Pancreas (tissue), 10 donors: ENCODE measurements around the gene INPP4B. TPM values are rescaled to one million over a fixed set of nuclear protein-coding genes. Genes with fewer than 3 reads are reported as not detected.

Experiments used
- ATAC-seq, 4 donors: fragments of 200-7000 bp; cut with Tn5 transposase; one replicate each; pipeline versions ENCODE4 v1.8.0 to v1.9.1; 2020; ENCODE audit warnings: mild to moderate bottlenecking in 4 of 4, moderate library complexity in 4 of 4
- DNase-seq, 6 donors: peaks; one replicate each; pipeline ENCODE4 v3.0.0-alpha.2; 2020
- FAIRE-seq: peaks from 2 replicates; lab custom pipeline; 2012; peaks lifted over from hg19 to GRCh38; lab: Jason Lieb, UNC
- H3K27ac ChIP-seq, 4 donors: fragments of 200-600 bp; sonication (generic); 1 replicate in 3 of 4; 2 replicates in 1 of 4; pipeline versions ENCODE4 v1.5.0 to v1.8.0; 2020
- H3K27me3 ChIP-seq, 4 donors: fragments of 200-600 bp; one replicate each; pipeline ENCODE4 v1.8.0; 2021
- H3K36me3 ChIP-seq, 3 donors: fragments of 200-600 bp; sonication (generic) in 1 of 3; one replicate each; pipeline versions ENCODE4 v1.5.0 to v1.8.0; 2020 to 2021
- H3K4me1 ChIP-seq, 3 donors: fragments of 200-600 bp; one replicate each; pipeline ENCODE4 v1.8.0; 2021
- H3K4me3 ChIP-seq, 4 donors: fragments of 200-600 bp; sonication (generic) in 2 of 4; one replicate each; pipeline versions ENCODE4 v1.5.0 to v1.8.0; 2020 to 2021
- H3K9me3 ChIP-seq, 4 donors: fragments of 200-600 bp; one replicate each; pipeline ENCODE4 v1.8.0; 2021
- CTCF ChIP-seq, 4 donors: fragments of 200-600 bp; sonication (generic) in 3 of 4; IDR thresholded peaks; one replicate each; pipeline versions ENCODE4 v1.5.0 to v1.8.0; 2021; ENCODE audit warnings: antibody characterized with exemption in 4 of 4
- WGBS, 2 donors: extraction: QIAGEN DNeasy Blood & Tissue Kit; methylation state at CpG; one replicate each; pipeline ENCODE4 v1.1.7; 2013; 5-methylcytosine and 5-hydroxymethylcytosine counted together
- intact Hi-C, 3 donors: fragments of 100-400 bp; cut with DNase I; formaldehyde crosslinking; loops; one replicate each; pipeline versions ENCODE4 v1.11.1 to v1.14.2; 2022
- polyA plus RNA-seq, 2 donors: library from polyadenylated mRNA; stranded (reverse); fragments of 200-250 nt; gene quantifications; one replicate each; pipeline ENCODE4 v1.2.3, GENCODE V29; 2013
- total RNA-seq, 6 donors: library from RNA; stranded (reverse); fragmentation: NEBNext Ultra II Directional in 4 of 6; extraction: Animal tissue kit (Norgen Biotek cat#: 25700) in 4 of 6; gene quantifications; one replicate each; pipeline versions ENCODE4 v1.2.1 to v1.2.4, GENCODE V29; 2021 to 2023
- donor health status: healthy with polysubstance abuse.
- donor health status: DM: no; HTN: no; CAD: no; lungs with moderate emphysema.
- donor health status: DM: no; HTN: no; CAD: no.
- donor health status: control.
- donor health status: control.
- donor health status: Bipolar disorder and iron deficiency.
- donor health status: DM: yes; HTN: yes; CAD: no.
- donor health status: DM: no; HTN: no; CAD: no.
- donor health status: DM: no; HTN: no; CAD: no.
- donor health status: DM: yes; HTN: yes; CAD: no.

INPP4B gene
- total and polyA plus RNA-seq, 8 donors: 1.2 to 12.9 (median 5.5) TPM

GRCh38 chr4:142041788-142042187 lies 804.3 kb downstream of the INPP4B start:
- intact Hi-C loops: no loop called here
- ATAC-seq: no peak
- TF ChIP-seq CTCF (IDR thresholded peaks at IDR 0.05): no peak
- no peak overlapping the region for H3K4me3 ChIP-seq
- H3K27ac ChIP-seq: no peak overlapping the region
- DNase-seq: no peak
- 96 to 97% methylated on average over 1 of the region's 1 CpG for WGBS, 2 donors
- H3K9me3 ChIP-seq: no peaks in the 10 kb centered on the region
- FAIRE-seq: no peak
- H3K4me1 ChIP-seq: peaks cover 0 to 9% (median 0%) of the 10 kb centered on the region in 3 donors
- H3K36me3 ChIP-seq: no peaks in the 10 kb centered on the region
- no peaks in the 10 kb centered on the region for H3K27me3 ChIP-seq

DNA sequence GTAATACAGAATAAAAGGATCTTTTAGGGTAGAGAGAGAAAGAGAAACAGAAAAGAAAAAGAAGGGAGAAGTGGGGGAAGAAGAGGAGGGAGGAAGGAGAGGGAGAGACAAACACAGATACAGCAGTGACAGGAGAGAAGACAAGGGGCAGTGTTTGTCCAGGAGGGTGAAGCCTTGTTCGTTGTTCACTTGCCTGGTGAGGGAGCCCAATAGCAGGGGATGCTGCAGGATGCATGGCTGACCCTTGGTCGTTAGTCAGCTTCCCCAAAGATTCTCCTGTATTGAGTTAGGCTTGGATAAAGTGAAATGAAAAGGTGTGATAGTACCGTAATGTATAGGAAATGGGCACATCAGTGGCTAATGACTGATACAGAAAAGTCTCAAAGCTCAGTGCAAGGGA lies 806.1 kb downstream of the INPP4B start:
- Histone ChIP-seq H3K4me3 (no peak overlapping the region), H3K27me3 (no peaks in the 10 kb centered on the region), H3K36me3 (no peaks in the 10 kb centered on the region), H3K27ac (no peak overlapping the region), H3K9me3 (no peaks in the 10 kb centered on the region), H3K4me1 (peaks cover 0 to 9% (median 0%) of the 10 kb centered on the region in 3 donors)
- WGBS, 2 donors: 83 to 85% methylated on average over 3 of the region's 3 CpGs
- FAIRE-seq (no peak), ATAC-seq (no peak), DNase-seq (no peak)
- TF ChIP-seq CTCF (IDR thresholded peaks at IDR 0.05): no peak
- intact Hi-C loops: no loop called here

DNA sequence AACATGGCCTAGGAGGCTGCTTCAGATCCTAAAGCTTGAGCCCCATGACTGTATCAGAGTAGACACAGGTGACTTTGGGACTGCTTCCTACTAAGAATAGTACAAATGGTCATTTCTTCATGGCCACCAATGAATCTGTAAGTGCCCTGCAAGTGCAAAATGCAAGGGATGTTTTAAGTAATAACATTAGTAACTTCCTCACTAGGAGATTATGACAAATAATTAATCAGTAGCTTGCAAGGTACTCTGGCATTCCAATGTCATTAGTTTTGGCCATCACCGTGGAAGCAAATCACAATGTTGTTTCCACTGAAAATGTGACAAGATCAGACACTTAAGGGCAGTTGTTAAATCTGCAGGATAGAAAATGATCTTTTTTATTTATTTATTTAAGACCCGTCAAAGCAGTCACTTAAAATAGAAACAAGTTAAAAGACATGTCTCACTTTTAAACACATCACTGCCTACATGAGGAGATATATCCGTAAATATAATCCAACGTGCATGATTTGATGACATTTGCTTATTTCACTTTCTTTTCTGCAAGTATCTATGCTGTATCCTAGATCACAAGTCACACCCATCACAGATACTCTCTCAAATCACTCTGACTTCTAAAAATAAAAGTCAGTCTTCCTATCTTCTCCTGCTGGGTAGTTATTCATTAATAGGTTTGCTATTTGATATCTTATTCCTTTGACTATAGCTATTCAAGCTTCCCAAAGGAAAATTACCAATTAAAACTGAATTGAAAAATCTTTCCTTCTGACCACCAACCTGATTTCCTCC lies 809.1 kb downstream of the INPP4B start:
- Histone ChIP-seq H3K9me3 (no peaks in the 10 kb centered on the region), H3K4me1 (peaks cover 0 to 9% (median 0%) of the 10 kb centered on the region in 3 donors), H3K27ac (no peak overlapping the region), H3K4me3 (no peak overlapping the region), H3K36me3 (no peaks in the 10 kb centered on the region), H3K27me3 (no peaks in the 10 kb centered on the region)
- DNase-seq: no peak
- ATAC-seq: peak in 1 of 4 donors; percentile 67
- 24 to 27% methylated on average over 4 of the region's 4 CpGs for WGBS, 2 donors
- FAIRE-seq: no peak
- TF ChIP-seq CTCF (IDR thresholded peaks at IDR 0.05): no peak
- intact Hi-C loops: no loop called here

DNA sequence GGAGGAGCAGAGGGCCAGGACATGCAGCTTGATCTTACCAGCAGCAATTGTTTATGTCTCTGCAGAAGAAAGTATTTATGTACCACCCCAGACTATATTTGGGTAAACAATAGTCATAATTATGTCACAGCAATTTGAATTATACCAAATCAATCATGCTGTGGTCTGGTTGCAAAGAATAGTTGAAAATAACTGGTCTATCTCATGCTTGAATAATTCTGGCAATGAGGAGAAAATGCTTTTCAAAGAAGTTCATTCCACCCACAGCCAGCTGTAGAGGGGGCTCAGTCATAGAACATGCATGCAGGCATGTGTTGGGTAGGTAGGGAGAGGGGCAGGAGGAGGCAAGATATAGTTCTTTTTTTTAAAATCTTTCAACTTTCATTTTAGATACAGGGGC lies 810.5 kb downstream of the INPP4B start:
- H3K27me3 ChIP-seq: no peaks in the 10 kb centered on the region
- H3K4me3 ChIP-seq: no peak overlapping the region
- no peak for DNase-seq
- FAIRE-seq: no peak
- H3K4me1 ChIP-seq: peaks cover 0 to 9% (median 0%) of the 10 kb centered on the region in 3 donors
- H3K9me3 ChIP-seq: no peaks in the 10 kb centered on the region
- TF ChIP-seq CTCF (IDR thresholded peaks at IDR 0.05): no peak
- intact Hi-C loops: no loop called here
- no peak for ATAC-seq
- no peaks in the 10 kb centered on the region for H3K36me3 ChIP-seq
- H3K27ac ChIP-seq: no peak overlapping the region

DNA sequence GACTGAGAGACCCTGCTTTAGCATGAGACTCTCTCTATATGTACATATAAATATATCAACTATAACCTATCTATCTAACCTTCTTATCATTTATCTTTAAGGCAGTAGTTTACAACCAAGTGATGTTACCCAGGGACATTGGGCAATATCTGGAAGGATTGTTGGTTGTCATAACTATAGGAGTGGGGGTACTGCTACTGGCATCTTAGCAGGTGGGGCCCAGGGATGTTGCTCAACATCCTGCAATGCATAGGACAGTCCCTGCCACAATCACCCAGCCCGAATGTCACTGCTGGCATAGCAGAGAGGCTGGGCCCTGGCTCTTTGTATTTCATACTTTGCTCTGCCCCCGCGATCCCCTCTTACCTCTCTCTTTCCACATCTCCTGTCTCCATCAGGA lies 812.0 kb downstream of the INPP4B start:
- intact Hi-C loops: no loop called here
- no peak for DNase-seq
- Histone ChIP-seq H3K4me1 (peaks cover 0 to 9% (median 0%) of the 10 kb centered on the region in 3 donors), H3K36me3 (no peaks in the 10 kb centered on the region), H3K9me3 (no peaks in the 10 kb centered on the region), H3K27me3 (no peaks in the 10 kb centered on the region), H3K4me3 (no peak overlapping the region), H3K27ac (no peak overlapping the region)
- FAIRE-seq: no peak
- WGBS, 2 donors: 91 to 92% methylated on average over 3 of the region's 3 CpGs
- no peak for ATAC-seq
- no peak for TF ChIP-seq CTCF (IDR thresholded peaks at IDR 0.05)
